GM10248 (cell line): ENCODE data around the gene GAL3ST1.
"Not testable (repeated sequence)": the region's sequence is repeated elsewhere in the genome, so short reads cannot be mapped to it uniquely, and the experiment has no call there.

Experiments
- CTCF ChIA-PET: fragments of 300-600 bp; sonication (Branson Sonifier 250); formaldehyde crosslinking; extraction: SDS; loops from one replicate; lab custom pipeline; 2021; ENCODE audit warnings: antibody characterized with exemption; lab: Yijun Ruan, JAX
- POLR2A ChIA-PET: fragments of 350-650 bp; sonication (Branson Sonifier 250); formaldehyde crosslinking; extraction: SDS; loops from one replicate; lab custom pipeline; 2020; ENCODE audit warnings: antibody characterized with exemption; lab: Yijun Ruan, JAX
- DNase-seq: peaks from one replicate; pipeline ENCODE4 v3.0.0; 2012; ENCODE audit errors: extremely low spot score
- CTCF ChIP-seq: IDR thresholded peaks from 2 replicates; pipeline ENCODE4 v1.5.1; 2012; ENCODE audit warnings: mild to moderate bottlenecking, low read depth; ENCODE audit errors: extremely low read depth, missing control alignments, control extremely low read depth

GAL3ST1 gene

GRCh38 chr22:30574095-30574981 is at the start of gene GAL3ST1:
Gene GAL3ST1 (minus strand): TSS chr22:30574665. CDS start chr22:30557392, 17,273 bp downstream.
- DNase-seq, result no peak
- CTCF ChIA-PET, result no interaction called here
- POLR2A ChIA-PET, result no interaction called here
- no peak for TF ChIP-seq CTCF

- CTCF ChIA-PET, result interaction anchor here (0.9 to 3.4 kb wide), 6 partner anchors 9 to 300 kb away, joined by 3 to 22 read pairs (median 3); partner anchors contain the start of gene TCN2
- POLR2A ChIA-PET, DNase-seq: not testable (repeated sequence)
Observed at GRCh38 chr22:30619909-30620308, 45.4 kb upstream of the GAL3ST1 start.

GRCh38 chr22:30617819-30618218 is 43.4 kb upstream of the GAL3ST1 start:
- no peak for TF ChIP-seq CTCF
- CTCF ChIA-PET, result interaction anchor here (3.4 to 6.3 kb wide), 2 partner anchors 11 to 16 kb away, joined by 22 to 34 read pairs; partner anchors contain the start of genes SLC35E4 and TCN2
- DNase-seq, result no peak
- POLR2A ChIA-PET, result no interaction called here

- POLR2A ChIA-PET, result no interaction called here
Observed at GRCh38 chr22:30615543-30615954, 41.1 kb upstream of the GAL3ST1 start.

GRCh38 chr22:30614879-30615278 is 40.4 kb upstream of the GAL3ST1 start:
- DNase-seq, result no peak
- POLR2A ChIA-PET, result no interaction called here
- no peak for TF ChIP-seq CTCF
- CTCF ChIA-PET, result interaction anchor here (6.3 kb wide), 1 partner anchor 19 kb away, joined by 34 read pairs; the partner anchor contains the start of gene SLC35E4

More at GRCh38 chr22:30615543-30615954, 41.1 kb upstream of the GAL3ST1 start:
- no peak for TF ChIP-seq CTCF
- CTCF ChIA-PET, result interaction anchor here (6.3 kb wide), 1 partner anchor 19 kb away, joined by 34 read pairs; the partner anchor contains the start of gene SLC35E4
- DNase-seq, result no peak

GRCh38 chr22:30614268-30614667 is 39.8 kb upstream of the GAL3ST1 start:
- CTCF ChIA-PET, result interaction anchor here (6.3 kb wide), 1 partner anchor 20 kb away, joined by 34 read pairs; the partner anchor contains the start of gene SLC35E4

More at GRCh38 chr22:30614268-30614667, 39.8 kb upstream of the GAL3ST1 start:
- no peak for DNase-seq
- POLR2A ChIA-PET, result no interaction called here
- TF ChIP-seq CTCF, result no peak
